Vagina (tissue), 2 donors: ENCODE results near the gene PPM1M. TPM values are rescaled to one million over a fixed set of nuclear protein-coding genes. Genes with fewer than 3 reads are reported as not detected.

Experiments used
- DNase-seq, 2 donors: peaks; one replicate each; pipeline ENCODE4 v3.0.0-alpha.2; 2017; ENCODE audit errors: extremely low spot score in 2 of 2
- H3K27ac ChIP-seq: fragments of 200-600 bp; sonication (generic); one replicate; pipeline ENCODE4 v1.5.1; 2019
- H3K27me3 ChIP-seq: fragments of 200-600 bp; sonication (generic); one replicate; pipeline ENCODE4 v1.5.1; 2019
- H3K36me3 ChIP-seq, 2 donors: fragments of 200-600 bp; sonication (generic); one replicate each; pipeline ENCODE4 v1.5.1; 2017 to 2019
- H3K4me1 ChIP-seq: fragments of 200-600 bp; sonication (generic); one replicate; pipeline ENCODE4 v1.5.1; 2019
- H3K4me3 ChIP-seq, 2 donors: fragments of 200-600 bp; sonication (generic); 1 replicate in 1 of 2; 2 replicates in 1 of 2; pipeline ENCODE4 v1.5.1; 2016 to 2019
- H3K9me3 ChIP-seq: fragments of 200-600 bp; sonication (generic); one replicate; pipeline ENCODE4 v1.5.1; 2019
- POLR2A ChIP-seq, 2 donors: fragments of 450-650 bp; IDR thresholded peaks; one replicate each; pipeline ENCODE4 v1.6.1; 2017; ENCODE audit warnings: antibody characterized with exemption in 2 of 2, mild to moderate bottlenecking in 2 of 2, moderate library complexity in 2 of 2
- POLR2AphosphoS5 ChIP-seq, 2 donors: sonication (generic); formaldehyde crosslinking; IDR thresholded peaks; one replicate each; pipeline ENCODE4 v1.9.0; 2017; ENCODE audit warnings: antibody characterized with exemption in 2 of 2, mild to moderate bottlenecking in 2 of 2, low read depth in 1 of 2; ENCODE audit not compliant: insufficient read depth in 1 of 2
- intact Hi-C: fragments of 100-400 bp; cut with DNase I; formaldehyde crosslinking; loops from one replicate; pipeline ENCODE4 v1.15.1; 2023
- total RNA-seq: library from RNA; depleted of rRNA; stranded (reverse); fragments of >200 nt; gene quantifications from one replicate; pipeline ENCODE4 v1.2.3, GENCODE V29; 2016
- TF ChIP-seq, protein P1 (sequence below), 3 experiments: fragments of 450-650 bp in 2 of 3; fragments of 200-600 bp in 1 of 3; sonication (generic) in 1 of 3; IDR thresholded peaks; one replicate each; pipeline ENCODE4 v1.5.1; 2017 to 2019; ENCODE audit warnings: antibody characterized with exemption in 3 of 3, mild to moderate bottlenecking in 2 of 3, moderate library complexity in 2 of 3

The PPM1M gene
- total RNA-seq, 1 donor from 2014 or later = 25.0 TPM

DNA sequence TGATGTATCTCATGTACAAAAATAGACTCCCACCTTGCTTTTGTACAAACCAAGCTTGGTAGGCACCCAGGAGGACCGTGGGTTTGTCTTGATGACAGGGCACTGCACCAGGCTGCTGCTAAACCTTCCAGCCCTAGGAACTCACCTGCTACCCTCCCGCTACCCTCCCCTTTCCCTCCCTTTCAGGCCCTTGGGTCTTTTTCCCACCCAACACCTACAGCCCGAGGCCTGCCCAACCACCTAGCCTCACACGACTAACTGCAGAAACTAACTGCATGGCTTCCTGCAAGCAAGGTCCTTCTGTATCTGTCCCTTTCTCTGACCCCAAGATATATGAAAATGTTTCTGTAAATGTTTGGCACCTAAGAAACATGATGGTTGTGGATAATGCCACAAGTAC is 11.1 kb downstream of the PPM1M start:
- H3K27me3 ChIP-seq = no peaks in the 10 kb centered on the region
- no peak for DNase-seq
- H3K27ac ChIP-seq = no peak overlapping the region
- TF ChIP-seq POLR2A (IDR thresholded peaks at IDR 0.05) (no peak), POLR2AphosphoS5 (IDR thresholded peaks at IDR 0.05; ENCODE audit: insufficient read depth in 1 of 2, low read depth in 1 of 2) (no peak)
- TF ChIP-seq, protein P1, sequence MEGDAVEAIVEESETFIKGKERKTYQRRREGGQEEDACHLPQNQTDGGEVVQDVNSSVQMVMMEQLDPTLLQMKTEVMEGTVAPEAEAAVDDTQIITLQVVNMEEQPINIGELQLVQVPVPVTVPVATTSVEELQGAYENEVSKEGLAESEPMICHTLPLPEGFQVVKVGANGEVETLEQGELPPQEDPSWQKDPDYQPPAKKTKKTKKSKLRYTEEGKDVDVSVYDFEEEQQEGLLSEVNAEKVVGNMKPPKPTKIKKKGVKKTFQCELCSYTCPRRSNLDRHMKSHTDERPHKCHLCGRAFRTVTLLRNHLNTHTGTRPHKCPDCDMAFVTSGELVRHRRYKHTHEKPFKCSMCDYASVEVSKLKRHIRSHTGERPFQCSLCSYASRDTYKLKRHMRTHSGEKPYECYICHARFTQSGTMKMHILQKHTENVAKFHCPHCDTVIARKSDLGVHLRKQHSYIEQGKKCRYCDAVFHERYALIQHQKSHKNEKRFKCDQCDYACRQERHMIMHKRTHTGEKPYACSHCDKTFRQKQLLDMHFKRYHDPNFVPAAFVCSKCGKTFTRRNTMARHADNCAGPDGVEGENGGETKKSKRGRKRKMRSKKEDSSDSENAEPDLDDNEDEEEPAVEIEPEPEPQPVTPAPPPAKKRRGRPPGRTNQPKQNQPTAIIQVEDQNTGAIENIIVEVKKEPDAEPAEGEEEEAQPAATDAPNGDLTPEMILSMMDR (IDR thresholded peaks at IDR 0.05) = no peak
- H3K4me3 ChIP-seq = no peak overlapping the region
- peaks cover 0 to 77% of the 10 kb centered on the region in 2 donors for H3K36me3 ChIP-seq
- intact Hi-C loops = no loop called here
- no peaks in the 10 kb centered on the region for H3K9me3 ChIP-seq
- peaks cover 30% of the 10 kb centered on the region for H3K4me1 ChIP-seq

DNA sequence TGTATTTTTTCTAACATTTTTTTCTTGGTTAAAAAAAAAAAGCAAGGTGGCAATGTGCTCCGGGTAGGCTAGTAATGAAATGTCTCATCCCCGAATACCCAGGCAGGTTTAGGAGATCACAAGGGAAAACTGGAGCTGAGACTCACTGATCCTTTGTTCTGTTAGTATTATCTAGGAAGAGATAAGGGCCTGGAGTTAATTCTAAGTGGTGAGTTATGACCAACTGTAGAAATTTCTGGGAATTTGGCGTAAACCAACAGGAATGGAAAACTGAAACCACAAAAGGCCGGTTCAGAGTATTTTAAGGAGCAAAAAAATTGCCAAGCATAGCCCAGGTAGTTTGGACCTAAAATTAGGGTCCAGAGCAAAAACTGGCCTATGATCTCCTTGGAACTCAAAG is 12.4 kb downstream of the PPM1M start:
- peaks cover 0 to 89% of the 10 kb centered on the region in 2 donors for H3K36me3 ChIP-seq
- no peaks in the 10 kb centered on the region for H3K9me3 ChIP-seq
- H3K4me3 ChIP-seq = no peak overlapping the region
- peaks cover 18% of the 10 kb centered on the region for H3K4me1 ChIP-seq
- intact Hi-C loops = no loop called here
- no peaks in the 10 kb centered on the region for H3K27me3 ChIP-seq
- TF ChIP-seq POLR2A (IDR thresholded peaks at IDR 0.05) (no peak), POLR2AphosphoS5 (IDR thresholded peaks at IDR 0.05; ENCODE audit: insufficient read depth in 1 of 2, low read depth in 1 of 2) (no peak)
- TF ChIP-seq, protein P1 (IDR thresholded peaks at IDR 0.05) = no peak
- DNase-seq = no peak
- no peak overlapping the region for H3K27ac ChIP-seq

DNA sequence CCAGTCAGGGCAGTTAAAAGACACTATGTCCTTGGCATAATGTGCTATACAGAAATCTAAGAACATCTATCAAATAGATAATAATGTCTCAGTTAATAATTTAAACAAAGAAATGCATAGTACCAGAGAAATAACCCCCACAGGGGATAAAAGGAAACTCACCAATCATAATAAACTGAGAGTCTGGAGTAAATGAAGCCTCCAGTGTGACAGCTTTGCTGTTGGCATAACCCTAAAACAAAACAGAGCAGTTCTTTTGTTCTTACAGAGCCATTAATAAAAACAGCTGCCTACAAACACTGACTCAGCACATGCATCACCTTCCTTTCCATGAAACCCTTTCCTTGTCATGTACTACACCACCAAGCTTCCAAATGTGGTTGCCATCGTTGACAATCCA is 13.5 kb downstream of the PPM1M start:
- Histone ChIP-seq H3K4me3 (no peak overlapping the region), H3K27me3 (no peaks in the 10 kb centered on the region), H3K9me3 (no peaks in the 10 kb centered on the region), H3K4me1 (peaks cover 7% of the 10 kb centered on the region), H3K36me3 (peaks cover 0 to 98% of the 10 kb centered on the region in 2 donors), H3K27ac (no peak overlapping the region)
- TF ChIP-seq, protein P1 (IDR thresholded peaks at IDR 0.05) = no peak
- TF ChIP-seq POLR2AphosphoS5 (IDR thresholded peaks at IDR 0.05; ENCODE audit: insufficient read depth in 1 of 2, low read depth in 1 of 2) (no peak), POLR2A (IDR thresholded peaks at IDR 0.05) (no peak)
- no peak for DNase-seq
- intact Hi-C loops = no loop called here

DNA sequence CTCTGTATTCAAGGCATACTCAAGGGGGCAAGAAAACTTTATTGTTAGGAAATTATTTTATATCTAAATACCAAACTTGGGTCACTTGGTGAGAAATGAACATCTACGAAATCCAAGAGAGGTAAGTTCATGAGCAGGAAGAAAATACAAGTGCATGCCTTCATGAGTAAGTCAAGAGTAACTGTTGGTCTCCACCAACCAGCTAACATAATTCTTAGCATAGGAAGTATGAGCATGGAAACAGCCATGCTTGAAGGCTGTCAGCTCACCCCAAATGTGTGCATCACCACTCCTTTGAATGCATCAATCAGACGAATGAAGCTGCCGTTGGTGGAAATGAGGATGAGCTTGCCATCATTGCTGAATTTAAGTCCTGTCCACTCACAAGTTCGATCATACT is 13.9 kb downstream of the PPM1M start:
- intact Hi-C loops = no loop called here
- Histone ChIP-seq H3K4me3 (no peak overlapping the region), H3K27me3 (no peaks in the 10 kb centered on the region), H3K27ac (no peak overlapping the region), H3K4me1 (peaks cover 4% of the 10 kb centered on the region), H3K9me3 (no peaks in the 10 kb centered on the region), H3K36me3 (peaks cover 0 to 98% of the 10 kb centered on the region in 2 donors)
- TF ChIP-seq POLR2AphosphoS5 (IDR thresholded peaks at IDR 0.05; ENCODE audit: insufficient read depth in 1 of 2, low read depth in 1 of 2) (no peak), POLR2A (IDR thresholded peaks at IDR 0.05) (no peak)
- TF ChIP-seq, protein P1 (IDR thresholded peaks at IDR 0.05) = no peak
- no peak for DNase-seq

DNA sequence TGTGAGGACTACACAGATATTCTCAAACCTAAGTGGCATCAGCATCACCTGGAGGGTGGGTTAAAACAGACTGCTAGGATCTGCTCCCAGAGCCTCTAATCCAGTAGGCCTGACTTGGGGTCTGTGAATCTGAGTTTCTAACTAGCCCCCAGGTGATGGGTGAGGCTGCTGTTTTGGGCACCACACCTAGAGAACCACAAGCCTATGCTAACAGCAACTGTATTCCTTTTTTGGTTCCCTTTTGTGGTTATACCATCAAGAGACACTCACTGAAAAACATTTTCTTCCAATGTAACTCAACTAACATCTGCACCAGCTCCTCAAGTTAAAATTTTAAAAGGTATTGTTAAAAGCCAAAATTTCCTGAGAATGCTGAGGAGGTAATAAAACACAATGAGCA is 16.9 kb downstream of the PPM1M start:
- no peak for DNase-seq
- peaks cover 11% of the 10 kb centered on the region for H3K4me1 ChIP-seq
- H3K36me3 ChIP-seq = peaks cover 0 to 97% of the 10 kb centered on the region in 2 donors
- no peak for TF ChIP-seq POLR2A (IDR thresholded peaks at IDR 0.05)
- TF ChIP-seq POLR2AphosphoS5 (IDR thresholded peaks at IDR 0.05; ENCODE audit: insufficient read depth in 1 of 2, low read depth in 1 of 2) = no peak
- TF ChIP-seq, protein P1 (IDR thresholded peaks at IDR 0.05) = no peak
- no peaks in the 10 kb centered on the region for H3K27me3 ChIP-seq
- H3K9me3 ChIP-seq = no peaks in the 10 kb centered on the region
- intact Hi-C loops = no loop called here
- no peak overlapping the region for H3K4me3 ChIP-seq
- no peak overlapping the region for H3K27ac ChIP-seq
